GM12878 (cell line): ENCODE results near the gene SECISBP2. TPM values are rescaled to one million over a fixed set of nuclear protein-coding genes. Genes with fewer than 3 reads are reported as not detected.
A peak's percentile ranks its signal among the peaks of the same experiment; 100 is the strongest.

Source experiments
- ATAC-seq: fragments of 200-7000 bp; cut with Tn5 transposase; 3 replicates; pipeline ENCODE4 v1.9.1; 2020; ENCODE audit warnings: mild to moderate bottlenecking, moderate library complexity
- BruUV-seq: library from RNA; stranded (reverse); fragments of 400-500 nt; replicated peaks from 2 replicates; lab custom pipeline; 2021; lab: Mats Ljungman, UMichigan
- CTCF ChIA-PET: fragments of 300-600 bp; sonication (Branson Sonifier 250); formaldehyde crosslinking; extraction: SDS; loops from one replicate; lab custom pipeline; 2021; ENCODE audit warnings: inconsistent platforms; lab: Yijun Ruan, JAX
- POLR2A ChIA-PET: fragments of 350-600 bp; formaldehyde crosslinking; extraction: SDS; loops from one replicate; lab custom pipeline; 2021; ENCODE audit warnings: inconsistent platforms; lab: Charles Lee
- RAD21 ChIA-PET: fragments of 300-600 bp; sonication (Branson Sonifier 250); formaldehyde crosslinking; loops from one replicate; lab custom pipeline; 2023; ENCODE audit warnings: antibody characterized with exemption; ENCODE audit not compliant: unreplicated experiment; lab: Charles Lee
- SMC1A ChIA-PET: fragments of 300-600 bp; sonication (Branson Sonifier 250); formaldehyde crosslinking; loops from one replicate; lab custom pipeline; 2023; ENCODE audit not compliant: unreplicated experiment, uncharacterized antibody; lab: Charles Lee
- DNase-seq: peaks from one replicate; pipeline ENCODE4 v3.0.0-alpha.2; 2011; ENCODE audit warnings: low read depth, low spot score
- FAIRE-seq: peaks from 3 replicates; lab custom pipeline; 2011; peaks lifted over from hg19 to GRCh38; lab: Jason Lieb, UNC
- H2AFZ ChIP-seq: 2 replicates; pipeline ENCODE4 v1.6.0; 2011; ENCODE audit warnings: low read depth, low read length, control low read depth; ENCODE audit not compliant: control insufficient read depth
- H3K27ac ChIP-seq: 2 replicates; pipeline ENCODE4 v1.5.1; 2011; ENCODE audit warnings: control low read depth; ENCODE audit not compliant: control insufficient read depth, insufficient read depth
- H3K27me3 ChIP-seq, 2 experiments: replicated peaks in 1 of 2; 2 replicates each; pipeline versions ENCODE4 v1.6.0 to v1.6.1; 2011; ENCODE audit warnings: low read length in 1 of 2; ENCODE audit not compliant: control insufficient read depth in 2 of 2, insufficient read depth in 2 of 2
- H3K36me3 ChIP-seq, 2 experiments: 2 replicates each; pipeline ENCODE4 v1.5.1; 2011; ENCODE audit warnings: low read length in 1 of 2; ENCODE audit not compliant: control insufficient read depth in 2 of 2, insufficient read depth in 2 of 2
- H3K4me1 ChIP-seq: 2 replicates; pipeline ENCODE4 v1.6.1; 2011; ENCODE audit warnings: mild to moderate bottlenecking, low read length, moderate library complexity, mixed read lengths; ENCODE audit not compliant: control insufficient read depth, insufficient read depth
- H3K4me2 ChIP-seq: 2 replicates; pipeline ENCODE4 v1.6.0; 2011; ENCODE audit warnings: control low read depth; ENCODE audit not compliant: control insufficient read depth, insufficient read depth
- H3K4me3 ChIP-seq: fragments of 200-600 bp; sonication (generic); 2 replicates; pipeline ENCODE4 v1.5.1; 2016
- H3K79me2 ChIP-seq: 2 replicates; pipeline ENCODE4 v1.6.0; 2011; ENCODE audit warnings: low read length; ENCODE audit not compliant: control insufficient read depth, insufficient read depth
- H3K9ac ChIP-seq: 2 replicates; pipeline ENCODE4 v1.8.0; 2011; ENCODE audit warnings: low read length, control low read depth, mixed read lengths; ENCODE audit not compliant: control insufficient read depth, insufficient read depth
- H3K9me3 ChIP-seq: replicated peaks from 3 replicates; pipeline ENCODE4 v1.5.1; 2011; ENCODE audit warnings: mild to moderate bottlenecking, low read length; ENCODE audit not compliant: control insufficient read depth, insufficient read depth
- H4K20me1 ChIP-seq: 2 replicates; pipeline ENCODE4 v1.6.0; 2011; ENCODE audit not compliant: control insufficient read depth, insufficient read depth
- BACH1 ChIP-seq: fragments of 450-650 bp; IDR thresholded peaks from 2 replicates; pipeline ENCODE4 v1.6.1; 2017; ENCODE audit warnings: mild to moderate bottlenecking, borderline replicate concordance
- BCL11A ChIP-seq: IDR thresholded peaks from 2 replicates; pipeline ENCODE4 v1.6.1; 2011; ENCODE audit warnings: low read depth, low read length
- BRCA1 ChIP-seq: IDR thresholded peaks from 2 replicates; pipeline ENCODE4 v1.6.1; 2011; ENCODE audit warnings: low read depth, low read length, improper control_type of control experiment
- CBX3 ChIP-seq: fragments of 200-600 bp; sonication (generic); IDR thresholded peaks from 2 replicates; pipeline ENCODE4 v1.6.1; 2016; ENCODE audit warnings: low read depth, borderline replicate concordance
- ESRRA ChIP-seq: IDR thresholded peaks from 2 replicates; pipeline ENCODE4 v1.6.1; 2012; ENCODE audit warnings: mild to moderate bottlenecking, low read length, improper control_type of control experiment
- HCFC1 ChIP-seq: fragments of 150-350 bp; IDR thresholded peaks from 2 replicates; pipeline ENCODE4 v1.6.1; 2014; ENCODE audit warnings: low read length
- KLF5 ChIP-seq: fragments of 450-650 bp; IDR thresholded peaks from 2 replicates; pipeline ENCODE4 v1.6.1; 2014; ENCODE audit warnings: mild to moderate bottlenecking; ENCODE audit not compliant: partially characterized antibody
- MEF2A ChIP-seq: IDR thresholded peaks from 2 replicates; pipeline ENCODE4 v1.6.1; 2011; ENCODE audit warnings: low read depth, mild to moderate bottlenecking, low read length, moderate library complexity; ENCODE audit not compliant: insufficient read depth
- MLLT1 ChIP-seq: fragments of 450-650 bp; IDR thresholded peaks from 2 replicates; pipeline ENCODE4 v1.6.1; 2016; ENCODE audit warnings: mild to moderate bottlenecking
- NFYA ChIP-seq: IDR thresholded peaks from 2 replicates; pipeline ENCODE4 v1.6.1; 2011; ENCODE audit warnings: low read depth, mild to moderate bottlenecking, low read length, improper control_type of control experiment, borderline replicate concordance
- PML ChIP-seq: IDR thresholded peaks from 2 replicates; pipeline ENCODE4 v1.6.1; 2012; ENCODE audit warnings: low read length, inconsistent platforms
- POLR2AphosphoS2 ChIP-seq: IDR thresholded peaks from 2 replicates; pipeline ENCODE4 v1.6.1; 2011; ENCODE audit warnings: low read depth, mild to moderate bottlenecking, low read length, improper control_type of control experiment, moderate library complexity
- SMAD5 ChIP-seq: IDR thresholded peaks from 2 replicates; pipeline ENCODE4 v1.6.1; 2016; ENCODE audit warnings: antibody characterized with exemption, low read depth
- SMARCA5 ChIP-seq: fragments of 450-650 bp; IDR thresholded peaks from 2 replicates; pipeline ENCODE4 v1.6.1; 2017; ENCODE audit warnings: mild to moderate bottlenecking
- SREBF2 ChIP-seq: IDR thresholded peaks from 2 replicates; pipeline ENCODE4 v1.6.1; 2012; ENCODE audit warnings: mild to moderate bottlenecking, low read length
- TCF7 ChIP-seq: IDR thresholded peaks from 2 replicates; pipeline ENCODE4 v1.6.1; 2014; ENCODE audit warnings: antibody characterized with exemption, borderline replicate concordance
- YBX1 ChIP-seq: fragments of 450-650 bp; IDR thresholded peaks from 2 replicates; pipeline ENCODE4 v1.6.1; 2016; ENCODE audit warnings: antibody characterized with exemption
- ZBED1 ChIP-seq: IDR thresholded peaks from 2 replicates; pipeline ENCODE4 v1.6.1; 2016; ENCODE audit warnings: borderline replicate concordance
- ZBTB11 ChIP-seq: fragments of 450-650 bp; formaldehyde crosslinking; IDR thresholded peaks from 2 replicates; pipeline ENCODE4 v1.5.0; 2022; ENCODE audit warnings: mild to moderate bottlenecking, missing genetic modification characterization
- ZNF207 ChIP-seq: fragments of 450-650 bp; IDR thresholded peaks from 2 replicates; pipeline ENCODE4 v1.6.1; 2014; ENCODE audit warnings: antibody characterized with exemption, mild to moderate bottlenecking, borderline replicate concordance
- WGBS: methylation state at CpG from one replicate; pipeline ENCODE4 v1.1.6; 2016; ENCODE audit warnings: low lambda C conversion rate; ENCODE audit not compliant: insufficient replicate concordance, insufficient coverage; ENCODE audit errors: missing lambda C conversion rate; 5-methylcytosine and 5-hydroxymethylcytosine counted together
- in situ Hi-C: fragments of 300-500 bp; cut with MboI; formaldehyde crosslinking; loops from 9 replicates; pipeline ENCODE4 v1.14.3; 2018; ENCODE audit warnings: mixed read lengths
- intact Hi-C: fragments of 100-400 bp; cut with micrococcal nuclease; formaldehyde crosslinking; loops from one replicate; pipeline ENCODE4 v1.14.2; 2022; ENCODE audit not compliant: unreplicated experiment
- polyA plus RNA-seq, 11 experiments: library from polyadenylated mRNA; depleted of rRNA in 4 of 11; unstranded in 6 of 11; stranded (reverse) in 5 of 11; fragments of >200 nt; fragmentation: Nextera tagmentation in 4 of 11; fragmentation: Illumina TruSeq in 1 of 11; extraction: Ambion mirVana in 4 of 11; extraction: Trizol in 1 of 11; gene quantifications; 1 replicate in 1 of 11; 2 replicates in 10 of 11; pipeline versions ENCODE4 v1.2.1 to v1.2.3, GENCODE V29; 2011 to 2016; ENCODE audit warnings: inconsistent platforms in 2 of 11, missing spikeins in 2 of 11, low read depth in 1 of 11
- total RNA-seq, 4 experiments: library from RNA; depleted of rRNA in 3 of 4; stranded (reverse); fragments of >200 nt in 3 of 4; fragmentation: Illumina TruSeq in 1 of 4; extraction: Trizol in 1 of 4; gene quantifications; 2 replicates each; pipeline versions ENCODE4 v1.2.1 to v1.2.3, GENCODE V29; 2013 to 2021

The SECISBP2 gene
- total and polyA plus RNA-seq, 10 of the 15 experiments (the other 5 are each of a cell fraction or from before 2014, with no cell fraction given) = 4.6 to 50.5 (median 31.9) TPM

- peaks cover 2% of the 10 kb centered on the region; the same call in 1 of the 2 replicates for H3K79me2 ChIP-seq
- H3K27me3 ChIP-seq = no peaks in the 10 kb centered on the region
- ATAC-seq (no peak), FAIRE-seq (no peak), DNase-seq (no peak)
- POLR2A ChIA-PET = no interaction called here
- peak overlapping the region; percentile 48 for H2AFZ ChIP-seq
- H3K9me3 ChIP-seq = no peaks in the 10 kb centered on the region
- peak overlapping the region; percentile 64 for H3K4me2 ChIP-seq
- WGBS = 48% methylated on average over 7 of the region's 7 CpGs
- no peak overlapping the region for H3K4me3 ChIP-seq
- H3K27ac ChIP-seq = peak overlapping the region; percentile 25
- RAD21 ChIA-PET = no interaction called here
- intact Hi-C loops (no loop called here), in situ Hi-C loops (loop anchor here (25.0 kb wide), 1 partner anchor 1742 kb away; no protein-coding TSS in a partner anchor)
- BruUV-seq = no TSS peak
- no peaks in the 10 kb centered on the region for H3K36me3 ChIP-seq
- SMC1A ChIA-PET = no interaction called here
- no peaks in the 10 kb centered on the region for H4K20me1 ChIP-seq
- H3K9ac ChIP-seq = no peak overlapping the region
- TF ChIP-seq TCF7 = no peak
- TF ChIP-seq KLF5 = no peak
- no peak for TF ChIP-seq HCFC1
- no peak for TF ChIP-seq POLR2AphosphoS2
- no peak for TF ChIP-seq BRCA1
- TF ChIP-seq ZBTB11 = no peak
- TF ChIP-seq BCL11A = no peak
- TF ChIP-seq YBX1 = no peak
- no peak for TF ChIP-seq PML
- no peak for TF ChIP-seq BACH1
- TF ChIP-seq MLLT1 = no peak
- no peak for TF ChIP-seq ZBED1
- no peak for TF ChIP-seq MEF2A
- no peak for TF ChIP-seq SMARCA5
- no peak for TF ChIP-seq SREBF2
- no peak for TF ChIP-seq CBX3
- TF ChIP-seq NFYA = no peak
- TF ChIP-seq ESRRA = no peak
- TF ChIP-seq ZNF207 = no peak
- no peak for TF ChIP-seq SMAD5
- CTCF ChIA-PET = no interaction called here
- peaks cover 8% of the 10 kb centered on the region for H3K4me1 ChIP-seq
These were observed 14.1 kb upstream of the SECISBP2 start for GRCh38 chr9:89304020-89304833.
